Measurements from ENCODE around the gene EGLN1.

EGLN1 gene

GRCh38 chr1:231411036-231411531 is 11.0 kb downstream of the EGLN1 start:
- Histone ChIP-seq H3K79me2 (ENCODE audit: insufficient read depth, low read length) (peaks cover 98% of the 10 kb centered on the region), H2AFZ (ENCODE audit: low read depth, low read length) (no peak overlapping the region), H3K36me3 (ENCODE audit: insufficient read depth, low read length) (peaks cover 64% of the 10 kb centered on the region), H4K20me1 (ENCODE audit: insufficient read depth, low read length) (peaks cover 41% of the 10 kb centered on the region), H3K9ac (ENCODE audit: low read depth, low read length) (no peak overlapping the region), H3K27ac (ENCODE audit: low read length) (no peak overlapping the region), H3K4me3 (ENCODE audit: low read depth in 1 of 2, low read length in 2 of 2) (no peak overlapping the region), H3K4me2 (ENCODE audit: insufficient read depth, low read length) (no peak overlapping the region), H3K4me1 (ENCODE audit: insufficient read depth, low read length) (peaks cover 30% of the 10 kb centered on the region), H3K27me3 (ENCODE audit: insufficient read depth, low read length, poor library complexity) (no peaks in the 10 kb centered on the region), H3K9me3 (ENCODE audit: insufficient read depth, low read length, severe bottlenecking) (no peaks in the 10 kb centered on the region)
- TF ChIP-seq, protein P1, sequence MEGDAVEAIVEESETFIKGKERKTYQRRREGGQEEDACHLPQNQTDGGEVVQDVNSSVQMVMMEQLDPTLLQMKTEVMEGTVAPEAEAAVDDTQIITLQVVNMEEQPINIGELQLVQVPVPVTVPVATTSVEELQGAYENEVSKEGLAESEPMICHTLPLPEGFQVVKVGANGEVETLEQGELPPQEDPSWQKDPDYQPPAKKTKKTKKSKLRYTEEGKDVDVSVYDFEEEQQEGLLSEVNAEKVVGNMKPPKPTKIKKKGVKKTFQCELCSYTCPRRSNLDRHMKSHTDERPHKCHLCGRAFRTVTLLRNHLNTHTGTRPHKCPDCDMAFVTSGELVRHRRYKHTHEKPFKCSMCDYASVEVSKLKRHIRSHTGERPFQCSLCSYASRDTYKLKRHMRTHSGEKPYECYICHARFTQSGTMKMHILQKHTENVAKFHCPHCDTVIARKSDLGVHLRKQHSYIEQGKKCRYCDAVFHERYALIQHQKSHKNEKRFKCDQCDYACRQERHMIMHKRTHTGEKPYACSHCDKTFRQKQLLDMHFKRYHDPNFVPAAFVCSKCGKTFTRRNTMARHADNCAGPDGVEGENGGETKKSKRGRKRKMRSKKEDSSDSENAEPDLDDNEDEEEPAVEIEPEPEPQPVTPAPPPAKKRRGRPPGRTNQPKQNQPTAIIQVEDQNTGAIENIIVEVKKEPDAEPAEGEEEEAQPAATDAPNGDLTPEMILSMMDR (IDR thresholded peaks at IDR 0.05; ENCODE audit: borderline replicate concordance, extremely low read depth, low read length, poor library complexity, severe bottlenecking) = no peak
- TF ChIP-seq EZH2 (IDR thresholded peaks at IDR 0.05; ENCODE audit: borderline replicate concordance, low read depth, low read length, severe bottlenecking) = no peak
- DNase-seq = no peak
- ATAC-seq (ENCODE audit: insufficient read depth, low read depth) = no peak

DNA sequence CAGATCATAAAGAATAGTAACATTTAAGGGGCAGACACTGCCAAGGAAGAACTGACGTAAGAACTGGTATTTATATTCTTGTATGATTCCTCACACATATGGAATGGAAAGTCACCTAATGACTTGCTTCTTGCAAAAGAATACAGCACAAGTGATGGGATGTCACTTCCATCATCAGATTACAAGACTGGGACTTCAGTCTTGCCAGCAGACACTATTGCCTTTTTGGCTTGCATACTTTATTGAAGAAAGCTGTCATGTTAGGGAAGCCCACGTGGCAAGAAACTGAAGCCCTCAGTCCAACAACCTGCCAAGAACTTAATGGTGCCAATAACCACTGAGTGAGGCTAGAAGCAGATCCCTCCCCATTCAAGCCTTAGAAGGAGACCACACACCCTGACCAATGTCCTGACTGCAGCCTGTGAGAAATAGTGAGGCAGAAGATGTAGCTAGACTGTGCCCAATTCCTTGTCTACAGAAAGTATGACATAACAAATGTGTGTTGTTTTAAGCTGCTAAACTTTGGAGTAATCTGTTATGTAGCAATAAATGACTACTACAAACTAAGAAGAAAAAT is 12.0 kb downstream of the EGLN1 start:
- no peak overlapping the region for H3K4me2 ChIP-seq (ENCODE audit: insufficient read depth, low read length)
- no peak overlapping the region for H3K9ac ChIP-seq (ENCODE audit: low read depth, low read length)
- H3K4me1 ChIP-seq (ENCODE audit: insufficient read depth, low read length) = peaks cover 24% of the 10 kb centered on the region
- H3K4me3 ChIP-seq (ENCODE audit: low read depth in 1 of 2, low read length in 2 of 2) = no peak overlapping the region
- H2AFZ ChIP-seq (ENCODE audit: low read depth, low read length) = no peak overlapping the region
- peaks cover 41% of the 10 kb centered on the region for H4K20me1 ChIP-seq (ENCODE audit: insufficient read depth, low read length)
- peaks cover 96% of the 10 kb centered on the region for H3K79me2 ChIP-seq (ENCODE audit: insufficient read depth, low read length)
- H3K9me3 ChIP-seq (ENCODE audit: insufficient read depth, low read length, severe bottlenecking) = no peaks in the 10 kb centered on the region
- no peak for DNase-seq
- H3K27me3 ChIP-seq (ENCODE audit: insufficient read depth, low read length, poor library complexity) = no peaks in the 10 kb centered on the region
- TF ChIP-seq, protein P1 (IDR thresholded peaks at IDR 0.05; ENCODE audit: borderline replicate concordance, extremely low read depth, low read length, poor library complexity, severe bottlenecking) = no peak
- TF ChIP-seq EZH2 (IDR thresholded peaks at IDR 0.05; ENCODE audit: borderline replicate concordance, low read depth, low read length, severe bottlenecking) = no peak
- no peak overlapping the region for H3K27ac ChIP-seq (ENCODE audit: low read length)
- H3K36me3 ChIP-seq (ENCODE audit: insufficient read depth, low read length) = peaks cover 63% of the 10 kb centered on the region
- ATAC-seq (ENCODE audit: insufficient read depth, low read depth) = no peak

- ATAC-seq (ENCODE audit: insufficient read depth, low read depth) = no peak
- no peak for TF ChIP-seq EZH2 (IDR thresholded peaks at IDR 0.05; ENCODE audit: borderline replicate concordance, low read depth, low read length, severe bottlenecking)
- TF ChIP-seq, protein P1 (IDR thresholded peaks at IDR 0.05; ENCODE audit: borderline replicate concordance, extremely low read depth, low read length, poor library complexity, severe bottlenecking) = no peak
- peaks cover 93% of the 10 kb centered on the region for H3K79me2 ChIP-seq (ENCODE audit: insufficient read depth, low read length)
Observed at GRCh38 chr1:231408528-231409094, 13.5 kb downstream of the EGLN1 start.

More at GRCh38 chr1:231408528-231409094, 13.5 kb downstream of the EGLN1 start:
- Histone ChIP-seq H2AFZ (ENCODE audit: low read depth, low read length) (no peak overlapping the region), H3K4me3 (ENCODE audit: low read depth in 1 of 2, low read length in 2 of 2) (no peak overlapping the region), H3K27ac (ENCODE audit: low read length) (no peak overlapping the region), H3K9me3 (ENCODE audit: insufficient read depth, low read length, severe bottlenecking) (no peaks in the 10 kb centered on the region), H3K4me2 (ENCODE audit: insufficient read depth, low read length) (no peak overlapping the region), H4K20me1 (ENCODE audit: insufficient read depth, low read length) (peaks cover 33% of the 10 kb centered on the region), H3K9ac (ENCODE audit: low read depth, low read length) (no peak overlapping the region), H3K36me3 (ENCODE audit: insufficient read depth, low read length) (peaks cover 50% of the 10 kb centered on the region), H3K4me1 (ENCODE audit: insufficient read depth, low read length) (peaks cover 9% of the 10 kb centered on the region), H3K27me3 (ENCODE audit: insufficient read depth, low read length, poor library complexity) (no peaks in the 10 kb centered on the region)
- DNase-seq = no peak

Data from DND-41 (cell line).